ENCODE measurements around the gene OXTR.

The OXTR gene

GRCh38 chr3:8756671-8757070, 12.7 kb downstream of the OXTR start:
- TF ChIP-seq TAF1 (IDR thresholded peaks at IDR 0.05; ENCODE audit: borderline replicate concordance, insufficient read depth, low read length), result no peak

GRCh38 chr3:8755564-8756237, 13.7 kb downstream of the OXTR start:
- TF ChIP-seq TAF1 (IDR thresholded peaks at IDR 0.05; ENCODE audit: borderline replicate concordance, insufficient read depth, low read length) (no peak), SIN3A (IDR thresholded peaks at IDR 0.05; ENCODE audit: borderline replicate concordance, insufficient read depth, low read length) (no peak), POLR2AphosphoS5 (IDR thresholded peaks at IDR 0.05; ENCODE audit: low read depth, low read length) (no peak), REST (IDR thresholded peaks at IDR 0.05; ENCODE audit: insufficient read depth in 1 of 2, low read depth in 2 of 2, low read length in 2 of 2) (no peak), FOXP2 (optimal IDR thresholded peaks at IDR 0.05; ENCODE audit: borderline replicate concordance, extremely low read depth, extremely low read length, insufficient read depth) (no peak)

- TF ChIP-seq REST (IDR thresholded peaks at IDR 0.05; ENCODE audit: insufficient read depth in 1 of 2, low read depth in 2 of 2, low read length in 2 of 2) (no peak), SIN3A (IDR thresholded peaks at IDR 0.05; ENCODE audit: borderline replicate concordance, insufficient read depth, low read length) (no peak), FOXP2 (optimal IDR thresholded peaks at IDR 0.05; ENCODE audit: borderline replicate concordance, extremely low read depth, extremely low read length, insufficient read depth) (no peak), POLR2AphosphoS5 (IDR thresholded peaks at IDR 0.05; ENCODE audit: low read depth, low read length) (no peak), TAF1 (IDR thresholded peaks at IDR 0.05; ENCODE audit: borderline replicate concordance, insufficient read depth, low read length) (no peak)
Measured at GRCh38 chr3:8755097-8755496, 14.3 kb downstream of the OXTR start.

- no peak for TF ChIP-seq TAF1 (IDR thresholded peaks at IDR 0.05; ENCODE audit: borderline replicate concordance, insufficient read depth, low read length)
- TF ChIP-seq SIN3A (IDR thresholded peaks at IDR 0.05; ENCODE audit: borderline replicate concordance, insufficient read depth, low read length), result no peak
- TF ChIP-seq REST (IDR thresholded peaks at IDR 0.05; ENCODE audit: insufficient read depth in 1 of 2, low read depth in 2 of 2, low read length in 2 of 2), result no peak
- TF ChIP-seq POLR2AphosphoS5 (IDR thresholded peaks at IDR 0.05; ENCODE audit: low read depth, low read length), result no peak
- TF ChIP-seq FOXP2 (optimal IDR thresholded peaks at IDR 0.05; ENCODE audit: borderline replicate concordance, extremely low read depth, extremely low read length, insufficient read depth), result no peak
Measured at GRCh38 chr3:8752832-8753231, 16.6 kb downstream of the OXTR start.

GRCh38 chr3:8749316-8749715, 20.1 kb downstream of the OXTR start:
- TF ChIP-seq POLR2AphosphoS5 (IDR thresholded peaks at IDR 0.05; ENCODE audit: low read depth, low read length) (no peak), SIN3A (IDR thresholded peaks at IDR 0.05; ENCODE audit: borderline replicate concordance, insufficient read depth, low read length) (no peak), TAF1 (IDR thresholded peaks at IDR 0.05; ENCODE audit: borderline replicate concordance, insufficient read depth, low read length) (no peak), REST (IDR thresholded peaks at IDR 0.05; ENCODE audit: insufficient read depth in 1 of 2, low read depth in 2 of 2, low read length in 2 of 2) (no peak), FOXP2 (optimal IDR thresholded peaks at IDR 0.05; ENCODE audit: borderline replicate concordance, extremely low read depth, extremely low read length, insufficient read depth) (no peak)
